ENCODE results near the gene RNF144A. TPM values are rescaled to one million over a fixed set of nuclear protein-coding genes. Genes with fewer than 3 reads are reported as not detected.

RNF144A gene
- total RNA-seq, 1 donor from 2014 or later = 39.9 TPM

DNA sequence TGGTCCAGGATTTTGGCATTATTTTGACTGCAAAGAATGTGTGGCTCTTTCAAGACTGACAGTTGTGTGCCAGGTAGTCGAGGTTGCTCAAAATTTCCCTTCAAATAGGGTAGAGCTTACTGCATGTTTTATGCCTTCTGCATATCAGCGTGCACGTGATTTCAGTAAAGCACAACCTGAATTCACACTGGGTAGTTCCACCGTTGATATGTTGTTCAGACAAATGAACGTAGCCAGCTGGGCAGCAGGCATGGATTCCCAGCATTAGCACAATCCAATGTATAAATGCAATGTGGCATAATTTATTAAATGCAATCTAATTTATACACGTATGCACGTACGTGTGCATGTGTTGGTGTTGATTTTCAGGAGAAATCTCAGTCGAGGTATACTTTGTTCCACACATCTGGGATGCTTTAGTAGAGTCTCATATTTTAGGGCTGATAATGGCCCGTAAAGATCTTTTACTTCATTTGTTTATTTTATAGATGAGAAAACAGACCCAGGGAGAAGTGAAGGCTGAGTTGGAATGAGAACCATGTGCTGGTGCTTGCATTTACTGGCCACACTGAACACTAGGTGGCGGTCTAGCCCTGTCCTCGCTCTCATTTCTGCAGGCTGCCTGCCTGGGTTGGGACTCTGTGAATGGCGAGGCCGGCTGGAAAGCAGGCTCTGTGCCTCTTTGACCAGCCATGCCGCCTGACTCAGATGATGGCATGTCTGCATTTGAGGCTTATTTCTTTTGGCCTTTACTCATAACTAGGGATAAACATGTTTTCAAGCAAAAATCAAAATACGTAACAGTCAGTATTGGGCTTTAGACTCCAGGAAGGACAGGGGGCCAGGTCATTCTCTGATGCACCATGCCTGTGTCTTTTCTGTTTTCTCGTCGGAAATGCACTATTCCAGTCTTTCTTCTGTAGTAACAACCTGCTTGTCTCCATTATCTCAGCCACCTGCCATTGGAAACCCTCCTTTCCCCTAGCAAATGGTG lies 120.4 kb downstream of the RNF144A start:
- TF ChIP-seq, protein P1, sequence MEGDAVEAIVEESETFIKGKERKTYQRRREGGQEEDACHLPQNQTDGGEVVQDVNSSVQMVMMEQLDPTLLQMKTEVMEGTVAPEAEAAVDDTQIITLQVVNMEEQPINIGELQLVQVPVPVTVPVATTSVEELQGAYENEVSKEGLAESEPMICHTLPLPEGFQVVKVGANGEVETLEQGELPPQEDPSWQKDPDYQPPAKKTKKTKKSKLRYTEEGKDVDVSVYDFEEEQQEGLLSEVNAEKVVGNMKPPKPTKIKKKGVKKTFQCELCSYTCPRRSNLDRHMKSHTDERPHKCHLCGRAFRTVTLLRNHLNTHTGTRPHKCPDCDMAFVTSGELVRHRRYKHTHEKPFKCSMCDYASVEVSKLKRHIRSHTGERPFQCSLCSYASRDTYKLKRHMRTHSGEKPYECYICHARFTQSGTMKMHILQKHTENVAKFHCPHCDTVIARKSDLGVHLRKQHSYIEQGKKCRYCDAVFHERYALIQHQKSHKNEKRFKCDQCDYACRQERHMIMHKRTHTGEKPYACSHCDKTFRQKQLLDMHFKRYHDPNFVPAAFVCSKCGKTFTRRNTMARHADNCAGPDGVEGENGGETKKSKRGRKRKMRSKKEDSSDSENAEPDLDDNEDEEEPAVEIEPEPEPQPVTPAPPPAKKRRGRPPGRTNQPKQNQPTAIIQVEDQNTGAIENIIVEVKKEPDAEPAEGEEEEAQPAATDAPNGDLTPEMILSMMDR (IDR thresholded peaks at IDR 0.05; ENCODE audit: unreplicated experiment) = peak; percentile 81
- H3K4me3 Mint-ChIP-seq (ENCODE audit: low read depth) = no peak overlapping the region
- no peaks in the 10 kb centered on the region for H3K27me3 Mint-ChIP-seq
- peak; percentile 46 for DNase-seq (ENCODE audit: low spot score, unreplicated experiment)
- H3K4me1 Mint-ChIP-seq (ENCODE audit: low read depth) = no peaks in the 10 kb centered on the region
- no peaks in the 10 kb centered on the region for H3K9me3 Mint-ChIP-seq (ENCODE audit: low read depth)
- H3K36me3 Mint-ChIP-seq (ENCODE audit: insufficient read depth) = peaks cover 24% of the 10 kb centered on the region
- no peak overlapping the region for H3K27ac Mint-ChIP-seq

DNA sequence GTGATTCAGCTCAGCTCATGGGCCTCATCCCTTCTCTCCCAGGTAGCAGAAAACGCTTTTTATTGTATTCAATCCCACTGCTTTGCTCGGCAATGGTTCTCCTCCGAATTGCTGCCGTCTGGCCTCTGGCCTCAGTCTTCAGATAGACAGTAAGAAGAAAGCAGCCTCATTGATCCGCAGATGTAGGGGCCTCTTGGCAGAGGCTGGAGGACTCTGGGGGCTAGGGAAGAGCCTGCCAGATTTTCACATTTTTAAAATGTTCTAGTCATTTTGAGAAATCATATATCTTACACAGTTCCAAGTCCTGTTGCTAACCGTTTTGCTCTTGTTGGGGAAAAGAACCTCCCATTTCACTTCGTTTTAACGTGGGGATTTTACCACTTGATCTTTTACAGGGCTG lies 123.3 kb downstream of the RNF144A start:
- TF ChIP-seq, protein P1 (IDR thresholded peaks at IDR 0.05; ENCODE audit: unreplicated experiment) = no peak
- H3K9me3 Mint-ChIP-seq (ENCODE audit: low read depth) = no peaks in the 10 kb centered on the region
- H3K4me3 Mint-ChIP-seq (ENCODE audit: low read depth) = no peak overlapping the region
- H3K36me3 Mint-ChIP-seq (ENCODE audit: insufficient read depth) = peaks cover 25% of the 10 kb centered on the region
- no peak overlapping the region for H3K27ac Mint-ChIP-seq
- no peaks in the 10 kb centered on the region for H3K4me1 Mint-ChIP-seq (ENCODE audit: low read depth)
- DNase-seq (ENCODE audit: low spot score, unreplicated experiment) = no peak
- no peaks in the 10 kb centered on the region for H3K27me3 Mint-ChIP-seq

DNA sequence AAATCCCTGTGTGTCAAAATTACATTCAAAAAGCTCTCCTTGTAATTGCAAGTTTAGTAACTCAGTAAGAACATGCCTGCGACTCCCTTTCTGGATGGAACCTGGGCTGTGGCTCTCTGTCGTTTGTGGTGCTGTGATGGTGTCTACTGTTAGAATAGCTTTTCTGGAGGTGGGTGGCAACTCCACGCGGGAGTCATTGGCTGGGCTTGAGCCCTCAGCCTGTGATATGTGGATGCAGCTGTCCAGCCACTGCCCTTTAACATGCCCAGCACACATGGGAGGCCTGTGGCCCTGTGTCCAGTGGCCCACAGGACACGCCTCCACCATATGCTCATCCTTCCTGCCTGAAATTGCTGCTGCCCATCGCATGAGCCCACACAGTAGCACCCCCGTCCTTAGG lies 124.2 kb downstream of the RNF144A start:
- Mint-ChIP-seq H3K4me3 (ENCODE audit: low read depth) (no peak overlapping the region), H3K9me3 (ENCODE audit: low read depth) (no peaks in the 10 kb centered on the region), H3K27me3 (no peaks in the 10 kb centered on the region), H3K36me3 (ENCODE audit: insufficient read depth) (peaks cover 23% of the 10 kb centered on the region), H3K27ac (no peak overlapping the region), H3K4me1 (ENCODE audit: low read depth) (no peaks in the 10 kb centered on the region)
- no peak for DNase-seq (ENCODE audit: low spot score, unreplicated experiment)
- TF ChIP-seq, protein P1 (IDR thresholded peaks at IDR 0.05; ENCODE audit: unreplicated experiment) = no peak

DNA sequence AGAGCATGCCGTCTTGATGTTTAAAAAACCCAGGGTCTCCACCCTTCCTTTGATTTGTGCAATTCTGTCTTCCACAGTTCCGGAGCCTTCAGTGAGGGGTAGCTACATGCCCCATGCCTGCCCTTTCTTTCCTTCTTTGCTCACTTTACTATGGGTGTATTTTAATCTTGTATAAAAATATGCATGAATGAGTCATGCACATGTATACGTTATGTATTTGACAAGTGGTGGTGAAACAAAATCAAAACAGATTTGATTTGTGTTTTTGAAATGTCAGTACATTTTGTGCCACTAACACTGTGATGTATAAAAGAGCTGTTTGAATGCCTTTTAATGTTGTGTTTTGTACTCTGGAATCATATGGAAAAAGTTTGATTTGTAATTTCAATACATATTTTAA lies 126.5 kb downstream of the RNF144A start:
- H3K4me3 Mint-ChIP-seq (ENCODE audit: low read depth) = no peak overlapping the region
- H3K27ac Mint-ChIP-seq = no peak overlapping the region
- H3K9me3 Mint-ChIP-seq (ENCODE audit: low read depth) = no peaks in the 10 kb centered on the region
- TF ChIP-seq, protein P1 (IDR thresholded peaks at IDR 0.05; ENCODE audit: unreplicated experiment) = no peak
- no peaks in the 10 kb centered on the region for H3K4me1 Mint-ChIP-seq (ENCODE audit: low read depth)
- H3K27me3 Mint-ChIP-seq = no peaks in the 10 kb centered on the region
- no peak for DNase-seq (ENCODE audit: low spot score, unreplicated experiment)
- H3K36me3 Mint-ChIP-seq (ENCODE audit: insufficient read depth) = peaks cover 21% of the 10 kb centered on the region

DNA sequence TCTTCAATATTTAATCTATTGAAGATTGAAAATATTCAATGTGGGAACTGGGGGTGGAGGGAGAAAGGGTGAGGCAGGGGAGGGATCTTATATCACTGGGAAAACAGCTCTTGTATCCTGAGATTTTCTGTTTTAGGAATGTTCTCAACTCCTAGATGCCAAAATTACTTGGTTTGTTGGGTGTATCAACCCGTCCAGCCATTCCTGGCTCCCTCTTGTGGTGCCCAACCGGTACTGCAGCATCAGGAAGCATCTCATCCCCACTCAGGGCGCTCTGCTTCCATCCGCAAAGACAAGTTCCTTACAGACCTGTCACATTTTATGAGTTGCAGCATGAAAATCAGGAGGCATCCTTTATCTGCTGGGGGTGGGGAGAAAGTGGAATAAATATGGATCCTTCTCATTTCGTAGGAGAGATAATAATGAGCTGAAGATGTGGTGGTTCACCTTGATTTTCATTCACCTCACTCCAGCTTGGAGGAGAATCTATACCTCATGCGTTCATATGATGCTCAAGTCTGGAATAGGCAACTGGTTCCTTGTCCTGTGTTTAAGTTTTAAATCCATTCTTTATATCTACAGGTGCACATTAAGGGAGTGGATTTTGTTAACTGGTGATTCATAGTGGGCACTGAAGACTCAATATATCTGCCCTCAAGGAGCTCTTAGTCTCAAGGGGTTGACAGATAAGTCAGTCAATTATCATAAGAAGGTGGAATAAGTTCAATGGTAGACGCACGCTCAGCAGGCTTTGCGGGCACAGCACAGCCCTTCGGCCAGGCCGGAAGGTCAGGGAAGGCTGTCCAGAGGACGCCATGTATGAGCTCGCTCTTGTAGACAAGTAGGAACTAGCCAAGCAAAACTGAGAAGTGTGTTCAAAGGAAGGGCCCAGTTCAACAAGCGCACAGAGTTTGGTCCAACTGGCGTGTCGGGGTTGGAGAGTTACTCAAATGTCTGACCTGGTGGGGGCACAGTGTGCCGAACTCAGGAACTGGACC lies 127.3 kb downstream of the RNF144A start:
- TF ChIP-seq, protein P1 (IDR thresholded peaks at IDR 0.05; ENCODE audit: unreplicated experiment) = peak; percentile 81
- no peaks in the 10 kb centered on the region for H3K9me3 Mint-ChIP-seq (ENCODE audit: low read depth)
- H3K36me3 Mint-ChIP-seq (ENCODE audit: insufficient read depth) = peaks cover 22% of the 10 kb centered on the region
- no peak overlapping the region for H3K4me3 Mint-ChIP-seq (ENCODE audit: low read depth)
- DNase-seq (ENCODE audit: low spot score, unreplicated experiment) = peak; percentile 38
- H3K27me3 Mint-ChIP-seq = no peaks in the 10 kb centered on the region
- no peak overlapping the region for H3K27ac Mint-ChIP-seq
- H3K4me1 Mint-ChIP-seq (ENCODE audit: low read depth) = peaks cover 2% of the 10 kb centered on the region
